Measurements from ENCODE around the gene CMTM1.
"Not testable (repeated sequence)": the region's sequence is repeated elsewhere in the genome, so short reads cannot be mapped to it uniquely, and the experiment has no call there.

The CMTM1 gene

GRCh38 chr16:66617010-66617434, 50.8 kb downstream of the CMTM1 start:
- DNase-seq: no peak

GRCh38 chr16:66617728-66618127, 51.5 kb downstream of the CMTM1 start:
- no peak for DNase-seq

DNA sequence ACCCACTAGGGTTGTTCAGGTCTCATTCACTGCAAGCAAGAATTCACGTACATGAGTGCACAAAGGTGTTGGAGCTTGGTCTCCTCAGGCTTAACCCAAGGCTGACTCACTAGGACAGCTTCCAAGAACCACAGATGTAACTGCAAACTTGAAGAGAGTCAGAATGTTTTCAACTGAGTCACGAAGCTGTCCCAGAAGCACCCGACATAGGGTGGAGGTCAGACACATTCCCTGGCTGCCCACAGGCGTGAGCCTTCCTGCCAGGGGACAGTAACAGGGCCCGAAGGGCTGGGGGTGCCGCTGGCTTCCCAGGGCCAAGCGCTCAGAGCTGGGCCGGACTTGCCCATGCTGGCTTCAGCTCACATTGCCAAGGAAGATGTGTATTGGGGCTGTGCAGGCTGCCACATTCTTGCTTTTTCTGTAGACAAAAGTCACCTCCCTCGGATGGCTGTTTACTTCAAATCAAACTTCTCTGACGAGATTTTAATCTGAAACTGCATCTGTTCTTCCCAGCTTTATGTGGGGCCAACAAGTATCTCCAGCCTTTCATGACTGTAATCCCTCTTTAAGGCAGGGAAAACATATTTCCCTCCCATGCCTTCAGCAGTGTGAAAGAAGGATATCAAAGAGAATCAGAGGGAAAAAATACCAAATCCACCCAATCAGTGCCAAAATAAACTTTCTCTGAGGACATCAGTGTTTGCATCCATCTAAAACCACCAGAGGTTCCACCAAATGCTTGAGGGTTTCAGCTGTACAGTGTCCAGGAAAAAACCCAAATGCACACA, 52.5 kb downstream of the CMTM1 start:
- DNase-seq: no peak

DNA sequence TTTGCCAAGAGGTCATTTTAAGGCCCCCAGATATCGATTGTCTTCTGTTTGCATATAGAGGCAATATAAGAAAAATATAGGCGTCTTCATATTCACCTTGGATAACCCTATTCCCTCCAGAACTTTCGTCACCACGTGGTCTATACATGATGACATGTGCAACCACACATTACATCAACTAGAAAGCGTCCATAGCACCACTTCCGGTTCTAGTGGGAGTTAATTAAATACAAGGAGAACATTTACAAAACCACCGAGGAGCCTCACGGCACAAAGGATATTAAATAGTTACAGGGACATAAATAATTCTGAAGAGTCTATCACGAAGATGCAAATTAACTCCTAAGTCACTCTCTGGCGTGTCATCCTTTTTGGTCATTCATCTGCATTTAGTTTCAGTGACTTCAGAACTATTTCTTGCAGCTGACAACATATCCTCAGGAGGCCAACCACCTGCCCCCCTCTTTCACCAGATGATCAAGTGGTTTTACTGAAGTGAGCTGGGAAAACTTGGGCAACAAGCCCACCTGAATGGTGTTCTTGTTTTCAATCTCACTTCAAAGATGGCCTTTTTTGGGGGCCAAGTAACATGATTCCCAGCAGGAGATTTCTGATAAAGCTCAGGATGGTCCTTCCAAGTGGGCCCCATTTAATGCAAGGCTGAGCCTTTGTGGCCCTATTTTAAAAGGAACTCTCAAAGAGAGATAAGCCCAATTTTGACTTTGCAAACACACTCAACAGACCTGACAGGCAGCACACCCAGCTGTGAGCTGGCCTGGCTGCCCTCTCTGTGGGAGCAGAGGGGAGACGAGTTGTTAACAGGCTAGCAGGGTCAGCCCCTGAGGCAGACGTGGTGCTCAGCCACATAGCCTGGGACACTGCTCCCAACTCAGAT, 53.5 kb downstream of the CMTM1 start:
- DNase-seq: no peak

GRCh38 chr16:66620429-66620795, 54.2 kb downstream of the CMTM1 start:
- no peak for DNase-seq

DNA sequence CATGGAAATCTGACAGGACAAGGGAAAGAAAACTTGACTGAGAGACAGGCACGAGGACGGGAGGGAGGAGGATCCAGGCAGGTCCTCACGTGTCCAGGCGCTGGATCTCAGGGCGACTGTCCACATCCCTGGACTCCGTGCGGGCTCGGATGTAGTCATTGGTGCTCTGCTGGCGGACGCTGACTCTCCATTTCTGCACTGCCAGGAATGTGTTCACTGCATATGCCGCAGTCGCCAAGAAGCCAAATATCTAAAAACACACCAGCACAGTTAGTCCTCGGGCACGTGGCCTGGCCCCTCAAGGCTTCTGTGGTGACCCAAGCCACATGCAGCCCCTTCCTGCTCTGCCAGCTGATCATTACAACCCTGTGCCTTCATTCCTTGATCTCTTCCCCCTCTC, 55.7 kb downstream of the CMTM1 start:
- no peak for DNase-seq

DNA sequence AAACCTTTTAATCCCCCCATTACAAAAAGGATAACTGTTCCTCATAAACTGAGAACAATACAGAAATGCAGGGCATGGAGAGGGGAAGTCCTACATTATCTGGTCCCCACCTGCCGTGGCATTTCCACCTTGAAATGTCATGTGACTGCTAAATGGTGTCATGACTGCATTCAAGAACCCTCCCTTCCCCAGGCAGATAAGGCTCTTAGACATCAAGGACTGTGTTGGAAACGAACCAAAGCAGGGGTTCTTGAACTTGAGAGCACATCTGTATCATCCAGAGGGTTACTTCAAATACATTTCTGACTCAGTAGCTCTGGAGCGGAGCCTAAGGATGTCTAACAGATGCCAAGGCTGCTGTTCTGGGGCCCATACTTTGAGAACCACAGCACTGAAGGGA, 56.6 kb downstream of the CMTM1 start:
- DNase-seq: no peak

DNA sequence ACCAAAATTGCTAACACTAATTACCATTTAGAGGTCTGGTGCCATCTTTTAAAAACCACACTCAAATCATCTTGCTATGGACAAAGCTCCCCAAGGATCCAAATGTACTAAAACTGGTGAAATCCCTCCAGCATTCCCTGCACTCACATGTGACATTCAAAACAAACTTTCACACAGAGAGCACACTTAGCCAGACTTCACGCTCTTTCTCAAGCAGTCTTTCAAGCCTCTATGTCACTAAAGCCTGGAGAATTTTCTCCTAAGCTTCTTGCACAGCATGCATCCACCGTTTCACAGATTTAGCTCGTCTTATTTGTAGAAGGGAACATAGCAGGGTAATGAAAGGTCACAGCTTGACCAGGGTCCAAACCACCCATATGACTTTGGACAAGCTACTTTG, 57.5 kb downstream of the CMTM1 start:
- no peak for DNase-seq

DNA sequence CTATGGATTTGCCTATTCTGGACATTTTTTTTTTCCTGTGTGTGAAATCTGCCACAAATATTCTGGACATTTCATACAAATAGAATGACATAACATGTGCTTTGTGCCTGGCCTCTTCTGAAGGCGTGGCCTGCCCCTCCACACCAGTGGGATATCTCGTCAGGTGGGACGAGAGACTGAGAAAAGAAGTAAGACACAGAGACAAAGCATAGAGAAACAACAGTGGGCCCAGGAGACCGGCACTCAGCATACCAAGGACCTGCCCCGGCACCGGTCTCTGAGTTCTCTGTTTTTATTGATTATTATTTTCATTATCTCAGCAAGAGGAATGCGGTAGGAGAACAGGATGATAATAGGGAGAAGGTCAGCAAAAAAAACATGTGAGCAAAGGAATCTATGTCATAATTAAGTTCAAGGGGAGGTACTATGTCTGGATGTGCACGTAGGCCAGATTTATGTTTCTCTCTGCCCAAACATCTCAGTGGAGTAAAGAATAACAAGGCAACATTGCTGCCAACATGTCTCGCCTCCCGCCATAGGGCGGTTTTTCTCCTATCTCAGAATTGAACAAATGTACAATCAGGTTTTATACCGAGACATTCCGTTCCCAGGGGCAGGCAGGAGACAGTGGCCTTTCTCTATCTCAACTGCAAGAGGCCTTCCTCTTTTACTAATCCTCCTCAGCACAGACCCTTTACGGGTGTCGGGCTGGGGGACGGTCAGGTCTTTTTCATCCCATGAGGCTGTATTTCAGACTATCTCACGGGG, 61.6 kb downstream of the CMTM1 start:
- DNase-seq: not testable (repeated sequence)
